Naive thymus-derived CD8-positive, alpha-beta T cell (primary cell): Measurements from ENCODE around the gene GIGYF1. TPM values are rescaled to one million over a fixed set of nuclear protein-coding genes. Genes with fewer than 3 reads are reported as not detected.

ENCODE experiments used
- ATAC-seq, 2 donors: fragments of 150-1000 bp; cut with Tn5 transposase in 1 of 2; sonication (Bioruptor Pico), chemical (Tn5 transposase) in 1 of 2; 1 replicate in 1 of 2; 2 replicates in 1 of 2; pipeline ENCODE4 v1.10.0; 2021; ENCODE audit warnings: mild to moderate bottlenecking in 2 of 2, moderate library complexity in 2 of 2
- POLR2A ChIA-PET: fragments of 350-600 bp; sonication (Branson Sonifier 250); formaldehyde crosslinking; loops from one replicate; lab custom pipeline; 2021; ENCODE audit warnings: antibody characterized with exemption; lab: Charles Lee
- DNase-seq, 10 donors: peaks; one replicate each; pipeline versions ENCODE4 v3.0.0 to v3.0.0-alpha.2; 2020 to 2022
- H3K27ac Mint-ChIP-seq, 10 donors: one replicate each; pipeline ENCODE4 v1.8.0; 2020 to 2022; ENCODE audit warnings: mild to moderate bottlenecking in 10 of 10, mixed read lengths in 10 of 10, moderate library complexity in 4 of 10, inconsistent platforms in 1 of 10
- H3K27me3 Mint-ChIP-seq, 5 donors: one replicate each; pipeline ENCODE4 v1.8.0; 2021 to 2022; ENCODE audit warnings: mixed read lengths in 5 of 5
- H3K36me3 Mint-ChIP-seq, 3 donors: one replicate each; pipeline ENCODE4 v1.8.0; 2020 to 2022; ENCODE audit warnings: mixed read lengths in 3 of 3, mild to moderate bottlenecking in 2 of 3, inconsistent platforms in 1 of 3
- H3K4me1 Mint-ChIP-seq, 4 donors: one replicate each; pipeline ENCODE4 v1.8.0; 2021 to 2022; ENCODE audit warnings: mixed read lengths in 4 of 4
- H3K4me3 Mint-ChIP-seq, 10 donors: one replicate each; pipeline ENCODE4 v1.8.0; 2020 to 2022; ENCODE audit warnings: mild to moderate bottlenecking in 10 of 10, mixed read lengths in 10 of 10, moderate library complexity in 6 of 10, inconsistent platforms in 1 of 10
- H3K9me3 Mint-ChIP-seq, 9 donors: one replicate each; pipeline ENCODE4 v1.8.0; 2020 to 2022; ENCODE audit warnings: mixed read lengths in 9 of 9, mild to moderate bottlenecking in 3 of 9, inconsistent platforms in 1 of 9, moderate library complexity in 1 of 9
- polyA plus RNA-seq, 3 donors: library from polyadenylated mRNA; unstranded; fragments of 300-500 nt; fragmentation: Illumina TruSeq; gene quantifications; one replicate each; pipeline ENCODE4 v1.2.3, GENCODE V29; 2021
- total RNA-seq, 8 experiments: library from RNA in 2 of 8; stranded (reverse) in 2 of 8; gene quantifications; one replicate each; pipeline ENCODE4 v1.2.3 and lab custom pipeline; 2021 to 2026

Gene GIGYF1
- total and polyA plus RNA-seq, 5 experiments from 2014 or later, result 0.83 to 122 (median 3.0) TPM

- POLR2A ChIA-PET, result interaction anchor here (0.7 to 11.9 kb wide), 6 partner anchors 9 to 111 kb away, joined by 3 to 170 read pairs (median 3); partner anchors contain the start of genes FBXO24, GIGYF1, LRCH4 and MOSPD3
- Mint-ChIP-seq H3K36me3 (peaks cover 0 to 53% (median 2%) of the 10 kb centered on the region in 3 donors), H3K27me3 (no peaks in the 10 kb centered on the region), H3K4me1 (peaks cover 17 to 39% (median 33%) of the 10 kb centered on the region in 4 donors), H3K4me3 (no peak overlapping the region), H3K27ac (no peak overlapping the region), H3K9me3 (no peaks in the 10 kb centered on the region)
- no peak for ATAC-seq
- DNase-seq, result no peak
Measured at GRCh38 chr7:100682228-100682741, 11.8 kb downstream of the GIGYF1 start.

GRCh38 chr7:100681491-100682227 lies 12.4 kb downstream of the GIGYF1 start:
- peaks cover 0 to 57% (median 2%) of the 10 kb centered on the region in 3 donors for H3K36me3 Mint-ChIP-seq
- POLR2A ChIA-PET, result interaction anchor here (0.7 to 11.9 kb wide), 9 partner anchors 9 to 98 kb away, joined by 3 to 170 read pairs (median 5); partner anchors contain the start of genes FBXO24, GIGYF1, LRCH4 and MOSPD3
- no peaks in the 10 kb centered on the region for H3K9me3 Mint-ChIP-seq
- no peaks in the 10 kb centered on the region for H3K27me3 Mint-ChIP-seq
- no peak for DNase-seq
- peak; percentile 18 to 21 for ATAC-seq
- H3K4me3 Mint-ChIP-seq, result peak overlapping the region in 5 of 10 donors; percentile 10 to 64 (median 37)
- peaks cover 17 to 42% (median 38%) of the 10 kb centered on the region in 4 donors for H3K4me1 Mint-ChIP-seq
- H3K27ac Mint-ChIP-seq, result peak overlapping the region in 8 of 10 donors; percentile 29 to 86 (median 64)

GRCh38 chr7:100680576-100681271 lies 13.3 kb downstream of the GIGYF1 start:
- Mint-ChIP-seq H3K27ac (peak overlapping the region in 9 of 10 donors; percentile 29 to 83 (median 62)), H3K36me3 (peaks cover 0 to 55% (median 2%) of the 10 kb centered on the region in 3 donors), H3K4me3 (peak overlapping the region in 4 of 10 donors; percentile 13 to 56 (median 46)), H3K4me1 (peaks cover 20 to 47% (median 42%) of the 10 kb centered on the region in 4 donors), H3K27me3 (no peaks in the 10 kb centered on the region), H3K9me3 (no peaks in the 10 kb centered on the region)
- DNase-seq (no peak), ATAC-seq (no peak)
- POLR2A ChIA-PET, result interaction anchor here (0.6 to 11.9 kb wide), 12 partner anchors 10 to 483 kb away, joined by 3 to 170 read pairs (median 4); partner anchors contain the start of genes FBXO24, GIGYF1, LRCH4 and MOSPD3

GRCh38 chr7:100679927-100680575 lies 14.0 kb downstream of the GIGYF1 start:
- Mint-ChIP-seq H3K27me3 (no peaks in the 10 kb centered on the region), H3K4me3 (peak overlapping the region in 5 of 10 donors; percentile 22 to 54 (median 48)), H3K36me3 (peaks cover 0 to 48% (median 2%) of the 10 kb centered on the region in 3 donors), H3K4me1 (peaks cover 20 to 47% (median 42%) of the 10 kb centered on the region in 4 donors), H3K9me3 (no peaks in the 10 kb centered on the region), H3K27ac (peak overlapping the region; percentile 54 to 90 (median 78))
- ATAC-seq (no peak), DNase-seq (no peak)
- POLR2A ChIA-PET, result interaction anchor here (0.6 to 11.9 kb wide), 14 partner anchors 11 to 383 kb away, joined by 3 to 170 read pairs (median 5); partner anchors contain the start of genes FBXO24, GIGYF1, LRCH4 and MOSPD3

GRCh38 chr7:100679129-100679926 lies 14.7 kb downstream of the GIGYF1 start:
- Mint-ChIP-seq H3K36me3 (peaks cover 0 to 45% (median 2%) of the 10 kb centered on the region in 3 donors), H3K9me3 (no peaks in the 10 kb centered on the region), H3K4me3 (peak overlapping the region in 4 of 10 donors; percentile 10 to 52 (median 16)), H3K27ac (peak overlapping the region; percentile 11 to 83 (median 70)), H3K4me1 (peaks cover 21 to 47% (median 42%) of the 10 kb centered on the region in 4 donors), H3K27me3 (no peaks in the 10 kb centered on the region)
- DNase-seq (no peak), ATAC-seq (no peak)
- POLR2A ChIA-PET, result interaction anchor here (0.5 to 11.9 kb wide), 10 partner anchors 10 to 394 kb away, joined by 3 to 170 read pairs (median 5); partner anchors contain the start of genes FBXO24, GIGYF1, LRCH4 and MOSPD3

- peaks cover 0 to 43% (median 2%) of the 10 kb centered on the region in 3 donors for H3K36me3 Mint-ChIP-seq
- H3K4me3 Mint-ChIP-seq, result peak overlapping the region in 7 of 10 donors; percentile 33 to 72 (median 59)
- H3K27ac Mint-ChIP-seq, result peak overlapping the region in 9 of 10 donors; percentile 47 to 90 (median 79)
- H3K27me3 Mint-ChIP-seq, result no peaks in the 10 kb centered on the region
- POLR2A ChIA-PET, result interaction anchor here (0.5 to 11.9 kb wide), 10 partner anchors 12 to 393 kb away, joined by 3 to 170 read pairs (median 4); partner anchors contain the start of genes FBXO24, GIGYF1, LRCH4 and MOSPD3
- no peaks in the 10 kb centered on the region for H3K9me3 Mint-ChIP-seq
- no peak for DNase-seq
- peaks cover 21 to 47% (median 42%) of the 10 kb centered on the region in 4 donors for H3K4me1 Mint-ChIP-seq
- ATAC-seq, result no peak
Measured at GRCh38 chr7:100678291-100678984, 15.6 kb downstream of the GIGYF1 start.

- peaks cover 18 to 54% (median 45%) of the 10 kb centered on the region in 4 donors for H3K4me1 Mint-ChIP-seq
- H3K4me3 Mint-ChIP-seq, result peak overlapping the region in 8 of 10 donors; percentile 44 to 83 (median 68)
- ATAC-seq, result no peak
- no peaks in the 10 kb centered on the region for H3K9me3 Mint-ChIP-seq
- peaks cover 0 to 37% (median 0%) of the 10 kb centered on the region in 3 donors for H3K36me3 Mint-ChIP-seq
- POLR2A ChIA-PET, result interaction anchor here (0.6 to 11.9 kb wide), 14 partner anchors 13 to 247 kb away, joined by 3 to 170 read pairs (median 4); partner anchors contain the start of genes FBXO24, GIGYF1, LRCH4 and MOSPD3
- peak overlapping the region; percentile 8 to 97 (median 90) for H3K27ac Mint-ChIP-seq
- no peaks in the 10 kb centered on the region for H3K27me3 Mint-ChIP-seq
- DNase-seq, result no peak
Measured at GRCh38 chr7:100677308-100678267, 16.5 kb downstream of the GIGYF1 start.

GRCh38 chr7:100676501-100677306 lies 17.3 kb downstream of the GIGYF1 start:
- Mint-ChIP-seq H3K4me3 (peak overlapping the region; percentile 78 to 95 (median 84)), H3K9me3 (no peaks in the 10 kb centered on the region), H3K27ac (peak overlapping the region; percentile 84 to 97 (median 91)), H3K4me1 (peaks cover 16 to 51% (median 46%) of the 10 kb centered on the region in 4 donors), H3K27me3 (no peaks in the 10 kb centered on the region), H3K36me3 (peaks cover 0 to 34% (median 0%) of the 10 kb centered on the region in 3 donors)
- DNase-seq (no peak), ATAC-seq (no peak)
- POLR2A ChIA-PET, result interaction anchor here (0.6 to 11.9 kb wide), 12 partner anchors 14 to 248 kb away, joined by 3 to 170 read pairs (median 8); partner anchors contain the start of genes FBXO24, GIGYF1, LRCH4 and MOSPD3
